ENCODE measurements around the gene CEACAM16.

DNA sequence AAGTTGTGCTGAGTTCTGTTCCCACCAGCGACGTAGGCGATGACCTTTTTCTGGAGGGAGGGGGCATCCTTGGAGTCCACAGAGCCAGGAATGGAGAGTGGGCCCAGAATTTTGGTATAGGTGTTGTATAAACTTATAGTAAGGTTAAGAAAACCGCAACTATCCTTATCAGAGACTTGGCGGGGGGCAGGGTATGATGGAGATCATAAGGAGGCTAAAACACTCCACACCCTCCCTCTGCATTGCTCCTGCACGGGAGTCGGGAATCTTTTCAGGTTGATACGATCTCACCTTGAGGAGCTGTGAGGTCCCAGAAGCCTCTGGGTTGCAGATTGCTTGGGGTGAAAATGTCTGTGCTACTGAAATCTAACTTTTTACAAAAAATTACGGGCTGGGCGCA, 34.0 kb upstream of the CEACAM16 start:
- TF ChIP-seq SRF (IDR thresholded peaks at IDR 0.05; ENCODE audit: low read depth in 2 of 2, low read length in 2 of 2) (no peak), POLR2A (IDR thresholded peaks at IDR 0.05; ENCODE audit: low read depth, low read length) (no peak)

Data from GM12878 (cell line).